Left colon (tissue), 2 donors: ENCODE data around the gene RCSD1. TPM values are rescaled to one million over a fixed set of nuclear protein-coding genes. Genes with fewer than 3 reads are reported as not detected.

Experiments
- ATAC-seq: fragments of 200-7000 bp; cut with Tn5 transposase; one replicate; pipeline ENCODE4 v1.9.1; 2020; ENCODE audit warnings: mild to moderate bottlenecking, moderate library complexity
- DNase-seq, 2 donors: peaks; one replicate each; pipeline ENCODE4 v3.0.0-alpha.2; 2020
- intact Hi-C, 2 donors: fragments of 100-400 bp; cut with DNase I in 1 of 2; cut with micrococcal nuclease in 1 of 2; formaldehyde crosslinking; loops; one replicate each; pipeline versions ENCODE4 v1.11.2 to v1.14.0; 2022; cut with DNase I, micrococcal nuclease
- total RNA-seq, 2 donors: library from RNA; stranded (reverse); fragmentation: NEBNext Ultra II Directional; extraction: Animal tissue kit (Norgen Biotek cat#: 25700); gene quantifications; one replicate each; pipeline ENCODE4 v1.2.1, GENCODE V29; 2021
- donor health status: DM: no; HTN: no; CAD: no.
- donor health status: DM: yes; HTN: yes; CAD: no.

The RCSD1 gene
- total RNA-seq, 2 donors from 2014 or later = 5.5 to 8.6 TPM

- peak; percentile 19 for ATAC-seq
- DNase-seq = no peak
- intact Hi-C loops = no loop called here
Observed at GRCh38 chr1:167676916-167677848, 47.1 kb downstream of the RCSD1 start.

DNA sequence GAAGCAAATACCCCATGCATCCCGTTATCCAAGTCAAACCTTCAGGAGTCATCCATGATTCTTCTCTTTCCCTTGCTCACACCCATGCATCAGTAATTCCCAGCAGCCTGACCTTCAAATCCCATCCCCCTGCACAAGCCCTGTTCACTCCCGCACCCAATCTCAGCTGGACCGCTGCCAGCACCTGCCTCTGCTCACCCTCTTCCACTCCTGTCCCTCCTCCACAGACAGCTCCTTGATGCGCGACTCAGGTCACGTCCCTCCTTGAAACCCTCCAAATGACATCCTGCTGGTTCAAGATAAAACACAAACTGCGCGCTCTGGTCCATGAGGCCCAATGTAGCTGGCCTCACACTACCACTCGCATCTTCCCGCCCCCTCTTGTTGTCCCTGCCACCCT lies 48.4 kb downstream of the RCSD1 start:
- DNase-seq (no peak), ATAC-seq (no peak)
- intact Hi-C loops = no loop called here

- no peak for DNase-seq
- intact Hi-C loops = no loop called here
Observed at GRCh38 chr1:167678838-167679237, 48.8 kb downstream of the RCSD1 start.

DNA sequence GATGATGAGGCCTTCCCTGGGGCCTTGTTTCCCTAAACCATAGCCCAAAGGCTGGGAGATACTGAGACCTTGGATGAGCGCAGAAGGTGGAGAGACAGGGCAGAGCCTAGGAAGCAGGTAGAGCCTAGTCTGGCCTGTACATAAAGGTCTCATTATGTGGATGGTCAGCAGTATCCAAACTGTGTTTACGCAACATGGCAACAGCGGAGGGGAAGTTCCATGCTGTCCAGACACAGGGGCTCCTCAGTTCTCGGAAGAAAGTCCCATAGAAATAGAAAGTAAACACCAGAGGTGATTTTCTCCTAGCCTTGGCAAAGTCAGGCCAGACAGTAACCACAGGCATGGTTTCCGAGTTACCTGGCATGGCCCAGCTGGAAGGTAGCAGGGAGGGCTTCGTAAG lies 49.7 kb downstream of the RCSD1 start:
- ATAC-seq (no peak), DNase-seq (no peak)
- intact Hi-C loops = loop anchor here in 1 of 2 donors (10.0 kb wide), 1 partner anchor 75 kb away; no protein-coding TSS in a partner anchor

More at GRCh38 chr1:167678838-167679237, 48.8 kb downstream of the RCSD1 start:
- no peak for ATAC-seq

DNA sequence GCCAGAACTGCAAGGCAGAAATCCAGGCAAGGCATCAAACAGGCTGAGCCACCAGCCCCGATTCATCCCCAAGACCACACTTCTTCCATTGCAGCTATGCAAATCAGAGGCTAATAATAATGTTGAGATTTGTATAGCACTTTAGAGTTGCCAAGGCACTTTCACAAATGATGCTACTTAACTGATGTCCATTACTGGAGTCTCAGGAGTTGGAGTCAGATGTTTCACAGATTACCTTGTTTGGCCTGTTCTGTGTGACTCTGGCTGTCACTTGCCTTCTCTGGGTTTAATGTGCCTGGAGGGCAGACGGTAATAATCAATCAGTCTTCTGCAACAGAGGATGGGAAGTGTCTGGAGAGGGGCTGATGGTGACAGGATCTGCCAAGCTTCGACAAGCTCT lies 51.0 kb downstream of the RCSD1 start:
- DNase-seq (no peak), ATAC-seq (no peak)
- intact Hi-C loops = loop anchor here in 1 of 2 donors (10.0 kb wide), 1 partner anchor 76 kb away; no protein-coding TSS in a partner anchor

GRCh38 chr1:167681451-167682098 lies 51.5 kb downstream of the RCSD1 start:
- ATAC-seq (no peak), DNase-seq (no peak)
- intact Hi-C loops = loop anchor here in 1 of 2 donors (10.0 kb wide), 1 partner anchor 77 kb away; no protein-coding TSS in a partner anchor

GRCh38 chr1:167683226-167683625 lies 53.2 kb downstream of the RCSD1 start:
- ATAC-seq = no peak
- no peak for DNase-seq
- intact Hi-C loops = loop anchor here in 1 of 2 donors (10.0 kb wide), 1 partner anchor 78 kb away; no protein-coding TSS in a partner anchor

- DNase-seq (peak in 1 of 2 donors; percentile 18), ATAC-seq (no peak)
- intact Hi-C loops = loop anchor here in 1 of 2 donors (10.0 kb wide), 1 partner anchor 79 kb away; no protein-coding TSS in a partner anchor
Observed at GRCh38 chr1:167683641-167684502, 53.8 kb downstream of the RCSD1 start.

GRCh38 chr1:167685844-167686243 lies 55.8 kb downstream of the RCSD1 start:
- DNase-seq (no peak), ATAC-seq (no peak)
- intact Hi-C loops = loop anchor here (5.0 to 10.0 kb wide), 2 partner anchors 81 to 84 kb away; no protein-coding TSS in a partner anchor

DNA sequence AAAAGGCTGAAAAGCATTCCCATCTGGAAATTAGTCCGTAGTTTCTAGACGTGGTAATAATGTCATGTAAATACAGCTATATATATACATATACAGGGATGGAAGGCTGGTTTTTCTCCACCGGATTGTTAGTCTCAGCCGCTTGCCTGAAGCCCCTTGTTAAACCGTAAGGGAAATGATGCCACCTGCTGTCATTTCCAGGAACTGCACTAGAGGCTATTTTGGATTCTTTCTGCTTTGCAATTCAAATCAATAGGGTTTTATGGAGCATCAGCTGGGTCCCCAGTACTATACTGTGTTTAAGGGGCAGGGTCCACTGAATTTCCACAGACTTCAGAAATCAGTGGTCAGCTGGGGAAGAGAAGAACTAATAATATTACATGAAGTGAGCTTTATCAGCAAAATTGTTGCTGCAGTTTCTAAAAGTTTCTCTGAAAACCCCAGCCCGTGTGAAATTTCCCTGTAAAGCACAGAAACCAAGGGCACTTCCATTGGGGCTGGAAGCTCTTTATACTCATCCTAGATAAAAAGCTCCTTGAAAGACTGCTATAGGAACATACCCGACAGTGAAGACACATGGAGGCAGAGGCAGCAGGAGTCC lies 58.0 kb downstream of the RCSD1 start:
- intact Hi-C loops = loop anchor here (5.0 to 10.0 kb wide), 2 partner anchors 83 to 86 kb away; no protein-coding TSS in a partner anchor
- DNase-seq = peak; percentile 56 to 82
- peak; percentile 74 for ATAC-seq

DNA sequence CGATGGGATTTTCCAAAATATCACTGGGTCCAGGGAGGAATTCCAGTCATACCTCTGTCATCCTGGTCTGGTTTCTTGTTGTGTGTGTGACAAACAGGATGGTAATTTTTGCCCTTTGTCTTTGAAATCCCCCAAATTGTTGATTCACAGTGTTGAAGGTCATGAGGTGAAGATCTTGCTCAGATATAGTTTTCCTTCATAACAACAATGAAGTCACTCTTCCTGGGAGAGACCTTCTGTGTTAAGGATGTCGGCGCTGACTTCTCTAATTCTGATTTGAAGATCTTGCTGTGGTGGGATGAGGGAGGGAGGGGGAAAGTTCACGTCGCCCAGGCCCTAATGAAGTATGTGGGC lies 59.5 kb downstream of the RCSD1 start:
- ATAC-seq (no peak), DNase-seq (no peak)
- intact Hi-C loops = loop anchor here (5.0 to 10.0 kb wide), 2 partner anchors 85 to 87 kb away; no protein-coding TSS in a partner anchor

DNA sequence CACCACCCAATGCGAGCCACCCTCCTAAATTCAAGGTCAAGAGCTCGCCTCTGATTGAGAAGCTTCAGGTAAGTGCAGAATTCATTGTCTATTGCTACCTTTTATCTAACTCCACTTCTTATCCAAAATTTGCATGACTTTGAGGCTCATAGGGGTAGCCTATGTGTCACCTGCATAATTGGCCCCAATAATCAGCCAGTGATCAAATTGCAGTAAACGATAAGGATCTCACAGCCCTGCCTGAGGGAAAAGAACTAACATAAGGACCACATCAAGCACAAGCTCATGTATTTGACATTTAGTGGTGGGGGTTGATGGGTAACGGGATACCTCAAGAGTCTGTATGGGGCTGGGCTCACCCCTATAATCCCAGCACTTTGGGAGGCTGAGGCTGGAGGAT lies 60.0 kb downstream of the RCSD1 start:
- intact Hi-C loops = no loop called here
- ATAC-seq (no peak), DNase-seq (no peak)

GRCh38 chr1:167693425-167694045 lies 63.5 kb downstream of the RCSD1 start:
- ATAC-seq (no peak), DNase-seq (no peak)
- intact Hi-C loops = no loop called here

DNA sequence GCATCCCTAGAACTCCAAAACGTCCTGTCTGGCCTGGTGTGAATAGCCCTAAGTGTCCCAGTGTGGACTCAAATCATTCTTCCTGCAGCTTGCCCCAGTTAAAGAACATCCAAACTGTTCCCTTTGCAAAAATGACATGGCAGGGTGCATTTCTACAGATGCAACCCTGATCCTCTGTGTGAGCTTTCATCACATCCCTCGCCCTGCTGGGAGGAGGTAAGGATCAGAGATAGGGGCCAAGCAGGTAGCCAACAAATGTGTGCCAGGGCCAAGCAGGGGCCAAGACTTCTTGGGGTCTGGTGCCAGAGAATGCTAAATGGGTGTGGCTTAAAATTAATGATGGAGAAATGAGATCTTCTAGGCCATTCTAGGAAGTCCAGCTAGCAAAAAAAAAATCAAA lies 64.7 kb downstream of the RCSD1 start:
- intact Hi-C loops = no loop called here
- no peak for DNase-seq
- no peak for ATAC-seq

GRCh38 chr1:167695147-167695546 lies 65.1 kb downstream of the RCSD1 start:
- DNase-seq (no peak), ATAC-seq (no peak)
- intact Hi-C loops = no loop called here

GRCh38 chr1:167695756-167696561 lies 65.9 kb downstream of the RCSD1 start:
- intact Hi-C loops = no loop called here
- ATAC-seq = no peak

GRCh38 chr1:167697667-167698141 lies 67.7 kb downstream of the RCSD1 start:
- ATAC-seq (peak; percentile 78), DNase-seq (peak in 1 of 2 donors; percentile 47)
- intact Hi-C loops = no loop called here

More at GRCh38 chr1:167695756-167696561, 65.9 kb downstream of the RCSD1 start:
- no peak for DNase-seq
